Iris pigment epithelial cell (primary cell): Measurements from ENCODE around the gene GDF15.

ENCODE experiments used
- DNase-seq: peaks from one replicate; pipeline ENCODE4 v3.0.0-alpha.2; 2011; ENCODE audit warnings: low read depth

The GDF15 gene

GRCh38 chr19:18431351-18432197, 45.6 kb downstream of the GDF15 start:
- no peak for DNase-seq

DNA sequence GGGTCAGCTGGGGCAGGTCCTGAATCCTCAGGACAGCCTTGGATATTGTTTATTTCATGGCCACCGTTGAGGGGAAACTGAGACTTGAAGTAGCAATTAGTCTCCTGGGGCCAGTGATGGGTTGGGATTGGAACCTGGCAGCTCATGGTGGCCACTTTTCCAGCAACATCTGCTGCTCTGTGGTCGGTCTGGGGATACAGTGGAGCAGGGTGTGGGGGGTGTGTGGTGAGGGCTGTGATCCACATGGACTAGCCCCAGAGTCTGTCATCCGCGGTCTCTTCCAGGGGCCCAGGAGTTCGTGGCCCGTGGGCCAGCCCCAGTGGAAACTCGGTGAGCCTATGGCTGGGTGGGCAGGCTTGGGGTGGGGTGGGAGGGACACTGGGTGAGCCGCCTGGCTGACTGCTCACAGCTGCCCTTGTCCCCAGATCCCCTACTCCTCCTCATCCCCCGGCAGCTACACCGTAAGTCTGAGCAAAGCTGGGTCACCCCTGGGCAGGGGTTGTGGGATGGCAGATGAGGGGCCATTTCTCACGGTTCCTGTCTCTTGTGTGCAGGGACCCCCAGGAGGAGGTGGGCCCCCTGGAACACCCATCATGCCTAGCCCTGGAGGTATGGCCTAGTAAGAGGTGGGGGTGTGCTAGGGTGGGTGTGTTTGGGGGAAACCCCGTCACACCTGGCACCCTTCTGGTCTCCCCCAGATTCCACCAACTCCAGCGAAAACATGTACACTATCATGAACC, 46.5 kb downstream of the GDF15 start:
- no peak for DNase-seq

DNA sequence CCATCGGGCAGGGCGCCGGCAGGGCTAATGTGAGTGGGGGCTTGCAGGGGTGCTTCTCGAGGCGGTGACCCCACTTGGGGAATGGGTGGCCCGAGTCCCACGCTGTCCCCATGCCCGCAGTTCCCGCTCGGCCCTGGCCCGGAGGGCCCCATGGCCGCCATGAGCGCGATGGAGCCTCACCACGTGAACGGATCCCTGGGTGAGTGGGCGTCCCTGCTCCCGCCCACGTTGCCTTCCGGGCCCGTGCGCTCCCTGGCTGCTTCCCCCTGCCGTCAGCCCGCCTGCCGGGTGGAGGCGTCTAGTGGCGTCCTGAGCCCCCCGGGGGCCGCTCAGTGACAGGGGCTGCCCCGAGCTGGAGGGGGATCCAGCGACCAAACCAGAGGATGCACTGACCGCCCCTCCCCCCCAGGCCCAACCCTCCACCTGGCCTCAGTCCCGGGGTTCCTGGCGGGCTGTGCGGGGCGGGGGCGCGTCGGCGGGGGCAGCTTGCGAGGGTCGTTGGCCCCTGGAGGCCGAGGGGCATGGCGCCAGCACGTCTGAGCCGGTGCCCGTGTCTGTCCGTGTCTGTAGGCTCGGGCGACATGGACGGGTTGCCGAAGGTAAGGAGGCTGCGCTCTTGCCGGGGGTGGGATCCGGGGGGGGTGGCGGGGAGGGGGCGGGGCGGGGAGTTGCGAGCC, 47.2 kb downstream of the GDF15 start:
- no peak for DNase-seq

DNA sequence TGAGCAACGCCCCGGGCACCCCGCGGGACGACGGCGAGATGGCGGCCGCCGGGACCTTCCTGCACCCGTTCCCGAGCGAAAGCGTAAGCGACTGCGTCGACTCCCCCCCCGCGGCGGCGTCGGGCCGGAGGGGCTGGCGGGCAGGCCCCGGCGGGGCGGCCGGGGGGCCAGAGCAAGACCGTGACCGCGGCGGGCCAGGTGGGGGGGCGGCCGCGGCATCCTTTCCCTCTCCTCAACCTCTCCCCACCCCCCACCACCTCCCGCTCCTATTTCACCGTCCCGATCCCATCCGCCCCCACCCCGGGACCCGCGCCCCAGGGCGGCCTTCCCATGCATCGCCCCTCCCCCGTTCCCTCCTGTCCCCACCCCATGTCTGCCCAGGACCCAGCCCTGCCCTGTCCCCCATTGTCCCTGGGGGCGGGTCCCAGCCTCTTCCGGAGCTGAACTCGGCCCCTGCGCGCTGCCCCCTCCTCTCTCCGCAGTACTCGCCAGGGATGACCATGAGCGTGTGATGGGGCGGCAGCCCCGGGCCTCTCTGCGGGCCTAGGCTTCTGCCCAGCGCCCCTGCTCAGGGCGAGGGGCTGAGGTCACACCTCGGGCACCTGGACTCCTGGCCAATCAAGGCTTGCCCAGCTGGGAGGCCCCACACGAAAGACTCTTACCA, 47.9 kb downstream of the GDF15 start:
- no peak for DNase-seq

- no peak for DNase-seq
These were observed 48.6 kb downstream of the GDF15 start for GRCh38 chr19:18434411-18435175.

- DNase-seq: no peak
These were observed 49.4 kb downstream of the GDF15 start for GRCh38 chr19:18435178-18435841.

GRCh38 chr19:18435842-18436670, 50.1 kb downstream of the GDF15 start:
- no peak for DNase-seq

DNA sequence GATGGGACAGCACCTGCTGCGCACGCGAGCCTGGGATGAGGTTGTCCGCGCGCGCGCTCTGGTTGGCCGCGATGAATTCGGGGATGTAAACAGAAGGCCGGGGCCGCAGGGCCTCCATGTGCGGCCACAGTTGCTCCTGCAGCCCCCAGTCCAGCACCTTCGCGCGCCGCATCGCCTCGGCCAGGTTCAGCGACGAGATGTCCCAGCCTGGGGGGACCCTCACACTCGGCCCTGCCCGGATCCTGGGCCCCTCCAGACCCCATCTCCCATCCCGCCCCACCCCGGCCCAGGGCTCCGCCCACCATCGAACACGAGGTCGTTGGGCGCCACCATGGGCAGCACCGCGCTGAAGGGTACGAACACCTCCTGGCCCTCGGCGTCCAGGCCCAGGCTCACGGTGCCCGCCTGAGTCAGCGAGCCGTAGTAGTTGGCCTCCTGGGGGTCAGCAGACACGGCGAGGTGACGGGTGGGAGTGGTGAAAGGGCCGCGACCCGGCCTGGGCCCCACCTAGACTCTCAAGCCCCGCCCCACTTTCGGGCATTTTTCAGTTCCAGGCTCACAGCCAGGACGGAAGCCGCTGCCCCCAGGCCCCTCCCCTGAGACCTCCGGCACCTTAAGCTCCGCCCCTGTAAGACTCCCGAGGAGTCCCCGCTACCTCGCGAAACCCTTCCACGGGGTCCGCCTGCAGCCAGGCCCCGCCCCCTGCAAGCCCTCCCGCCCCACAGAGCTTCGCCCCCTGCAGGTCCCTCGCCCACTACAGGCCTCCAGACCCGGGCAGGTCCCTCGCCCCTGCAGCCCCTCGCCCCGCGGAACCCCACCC, 50.9 kb downstream of the GDF15 start:
- DNase-seq: peak; percentile 91

GRCh38 chr19:18437491-18438330, 51.8 kb downstream of the GDF15 start, which contains the start of gene ISYNA1:
Gene ISYNA1 (minus strand): TSS chr19:18438133. CDS start chr19:18437979, 154 bp downstream.
- peak; percentile 72 for DNase-seq

DNA sequence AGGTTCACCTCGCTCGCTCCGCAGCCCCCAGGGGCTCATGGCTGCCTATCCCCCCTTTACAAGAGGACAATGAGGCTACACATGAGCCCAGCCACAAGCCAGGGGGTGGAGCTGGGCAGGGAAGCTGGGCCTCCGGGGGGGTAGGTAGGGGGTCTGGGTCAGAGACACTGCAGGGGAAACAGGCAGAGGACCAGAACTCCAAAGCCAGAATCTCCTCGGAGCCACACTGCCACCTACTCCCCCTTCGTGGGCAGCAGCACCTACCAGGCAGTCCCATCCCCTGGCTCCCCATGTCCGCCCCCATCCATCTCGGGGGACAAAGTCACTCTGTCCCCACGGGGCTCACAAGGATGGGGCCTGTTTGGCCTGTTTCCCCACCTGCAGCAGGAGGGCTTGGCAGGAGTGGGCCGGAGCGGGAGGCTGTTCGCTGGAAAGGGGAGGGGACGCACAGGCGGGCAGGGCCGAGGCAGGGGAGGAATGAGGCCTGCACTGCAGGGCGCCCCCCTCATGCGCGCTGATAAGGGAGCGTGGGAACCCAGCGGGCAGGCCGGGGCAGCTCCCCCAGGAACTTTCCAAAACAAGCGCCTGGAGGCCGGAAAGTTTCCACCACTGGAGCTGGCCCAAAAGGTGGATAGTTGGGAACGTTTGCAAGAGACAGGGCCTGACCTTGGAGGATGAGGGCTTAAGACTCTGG, 52.5 kb downstream of the GDF15 start:
- no peak for DNase-seq
